Neural cell (in vitro differentiated cells): Measurements from ENCODE around the gene PRDX3. TPM values are rescaled to one million over a fixed set of nuclear protein-coding genes. Genes with fewer than 3 reads are reported as not detected.

Source experiments
- H2AFZ ChIP-seq: fragments of 200-600, 300-800 bp; sonication (generic), shearing (Covaris generic); 2 replicates; pipeline ENCODE4 v1.6.0; 2014; ENCODE audit warnings: low read depth, mild to moderate bottlenecking, antibody characterized with exemption, low read length, moderate library complexity
- H3F3A ChIP-seq: fragments of 200-600 bp; shearing (Covaris generic); 2 replicates; pipeline ENCODE4 v1.6.1; 2016; ENCODE audit warnings: mild to moderate bottlenecking, moderate library complexity, mixed read lengths, antibody characterized with exemption, low read length; ENCODE audit not compliant: insufficient read depth, poor library complexity, severe bottlenecking
- H3K27ac ChIP-seq: fragments of 200-600, 300-800 bp; sonication (generic), shearing (Covaris generic); 2 replicates; pipeline ENCODE4 v1.5.1; 2014; ENCODE audit warnings: mild to moderate bottlenecking, low read length, moderate library complexity
- H3K27me3 ChIP-seq: fragments of 300-800, 200-600 bp; sonication (generic), shearing (Covaris generic); 2 replicates; pipeline ENCODE4 v1.6.0; 2014; ENCODE audit warnings: mild to moderate bottlenecking, low read depth, low read length, moderate library complexity; ENCODE audit not compliant: insufficient read depth
- H3K36me3 ChIP-seq: fragments of 300-800, 200-600 bp; sonication (generic), shearing (Covaris generic); 2 replicates; pipeline ENCODE4 v1.5.1; 2014; ENCODE audit warnings: mild to moderate bottlenecking, antibody characterized with exemption, low read length, moderate library complexity; ENCODE audit not compliant: insufficient read depth
- H3K4me2 ChIP-seq: fragments of 300-800, 200-600 bp; sonication (generic), shearing (Covaris generic); 2 replicates; pipeline ENCODE4 v1.6.0; 2014; ENCODE audit warnings: mild to moderate bottlenecking, low read length
- H3K4me3 ChIP-seq: fragments of 300-800, 200-600 bp; sonication (generic), shearing (Covaris generic); 2 replicates; pipeline ENCODE4 v1.5.1; 2014; ENCODE audit warnings: mild to moderate bottlenecking, low read length, moderate library complexity
- H3K79me2 ChIP-seq: fragments of 200-600 bp; shearing (Covaris generic); replicated peaks from 2 replicates; pipeline ENCODE4 v1.6.0; 2014; ENCODE audit warnings: mild to moderate bottlenecking, low read length, moderate library complexity; ENCODE audit not compliant: insufficient read depth
- H3K9ac ChIP-seq: fragments of 300-800, 200-600 bp; sonication (generic), shearing (Covaris generic); 2 replicates; pipeline ENCODE4 v1.6.1; 2016; ENCODE audit warnings: mild to moderate bottlenecking, low read length, mixed read lengths
- H3K9me2 ChIP-seq: fragments of 200-600 bp; shearing (Covaris generic); 2 replicates; pipeline ENCODE4 v1.6.1; 2016; ENCODE audit warnings: mild to moderate bottlenecking, low read length, mixed read lengths; ENCODE audit not compliant: insufficient read depth
- H3K9me3 ChIP-seq: fragments of 200-600, 300-800 bp; sonication (generic), shearing (Covaris generic); 2 replicates; pipeline ENCODE4 v1.6.1; 2016; ENCODE audit warnings: mild to moderate bottlenecking, mixed run types, low read length, moderate library complexity, mixed read lengths
- H4K20me1 ChIP-seq: fragments of 200-600 bp; shearing (Covaris generic); 2 replicates; pipeline ENCODE4 v1.6.1; 2016; ENCODE audit warnings: mild to moderate bottlenecking, mixed run types; ENCODE audit not compliant: insufficient read depth
- EP300 ChIP-seq: fragments of 450-650 bp; conservative IDR thresholded peaks from 2 replicates; pipeline ENCODE4 v1.6.1; 2014; ENCODE audit warnings: antibody characterized with exemption, mild to moderate bottlenecking, moderate library complexity; ENCODE audit not compliant: poor library complexity, severe bottlenecking
- EZH2 ChIP-seq: fragments of 200-600, 300-800 bp; shearing (Covaris generic), sonication (generic); IDR thresholded peaks from 2 replicates; pipeline ENCODE4 v1.6.1; 2014; ENCODE audit warnings: antibody characterized with exemption, low read length, borderline replicate concordance, mild to moderate bottlenecking; ENCODE audit not compliant: insufficient read depth, poor library complexity, severe bottlenecking
- MXI1 ChIP-seq: fragments of 450-650 bp; conservative IDR thresholded peaks from 2 replicates; pipeline ENCODE4 v1.6.1; 2014; ENCODE audit warnings: antibody characterized with exemption, mild to moderate bottlenecking; ENCODE audit not compliant: poor library complexity, severe bottlenecking
- POLR2AphosphoS5 ChIP-seq: IDR thresholded peaks from 2 replicates; pipeline ENCODE4 v1.6.1; 2012
- RAD21 ChIP-seq: fragments of 450-650 bp; conservative IDR thresholded peaks from 2 replicates; pipeline ENCODE4 v1.6.1; 2014; ENCODE audit warnings: antibody characterized with exemption, mild to moderate bottlenecking, moderate library complexity
- SMC3 ChIP-seq: fragments of 450-650 bp; conservative IDR thresholded peaks from 2 replicates; pipeline ENCODE4 v1.6.1; 2014; ENCODE audit warnings: antibody characterized with exemption, mild to moderate bottlenecking, moderate library complexity; ENCODE audit not compliant: poor library complexity
- TAF1 ChIP-seq: IDR thresholded peaks from 2 replicates; pipeline ENCODE4 v1.6.1; 2012; ENCODE audit warnings: low read depth
- polyA plus RNA-seq: library from polyadenylated mRNA; depleted of rRNA; stranded (reverse); fragments of >200 nt; gene quantifications from 2 replicates; pipeline ENCODE4 v1.2.3, GENCODE V29; 2014
- TF ChIP-seq, protein P1 (sequence below): fragments of 450-650 bp; IDR thresholded peaks from 2 replicates; pipeline ENCODE4 v1.5.1; 2014; ENCODE audit warnings: antibody characterized with exemption, mild to moderate bottlenecking, moderate library complexity; ENCODE audit not compliant: poor library complexity, severe bottlenecking
- TF ChIP-seq, protein P2 (sequence below): IDR thresholded peaks from 2 replicates; pipeline ENCODE4 v1.6.1; 2012; ENCODE audit warnings: borderline replicate concordance

The PRDX3 gene
- polyA plus RNA-seq, 1 donor from 2014 or later, result 258 TPM

GRCh38 chr10:119216127-119216526 is 37.5 kb upstream of the PRDX3 start:
- TF ChIP-seq, protein P1, sequence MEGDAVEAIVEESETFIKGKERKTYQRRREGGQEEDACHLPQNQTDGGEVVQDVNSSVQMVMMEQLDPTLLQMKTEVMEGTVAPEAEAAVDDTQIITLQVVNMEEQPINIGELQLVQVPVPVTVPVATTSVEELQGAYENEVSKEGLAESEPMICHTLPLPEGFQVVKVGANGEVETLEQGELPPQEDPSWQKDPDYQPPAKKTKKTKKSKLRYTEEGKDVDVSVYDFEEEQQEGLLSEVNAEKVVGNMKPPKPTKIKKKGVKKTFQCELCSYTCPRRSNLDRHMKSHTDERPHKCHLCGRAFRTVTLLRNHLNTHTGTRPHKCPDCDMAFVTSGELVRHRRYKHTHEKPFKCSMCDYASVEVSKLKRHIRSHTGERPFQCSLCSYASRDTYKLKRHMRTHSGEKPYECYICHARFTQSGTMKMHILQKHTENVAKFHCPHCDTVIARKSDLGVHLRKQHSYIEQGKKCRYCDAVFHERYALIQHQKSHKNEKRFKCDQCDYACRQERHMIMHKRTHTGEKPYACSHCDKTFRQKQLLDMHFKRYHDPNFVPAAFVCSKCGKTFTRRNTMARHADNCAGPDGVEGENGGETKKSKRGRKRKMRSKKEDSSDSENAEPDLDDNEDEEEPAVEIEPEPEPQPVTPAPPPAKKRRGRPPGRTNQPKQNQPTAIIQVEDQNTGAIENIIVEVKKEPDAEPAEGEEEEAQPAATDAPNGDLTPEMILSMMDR, result no peak
- no peak for TF ChIP-seq SMC3
- no peak for TF ChIP-seq RAD21
- TF ChIP-seq POLR2AphosphoS5, result no peak
- TF ChIP-seq TAF1, result no peak
- no peak for TF ChIP-seq MXI1
- TF ChIP-seq EZH2, result no peak
- TF ChIP-seq EP300, result no peak
- TF ChIP-seq, protein P2, sequence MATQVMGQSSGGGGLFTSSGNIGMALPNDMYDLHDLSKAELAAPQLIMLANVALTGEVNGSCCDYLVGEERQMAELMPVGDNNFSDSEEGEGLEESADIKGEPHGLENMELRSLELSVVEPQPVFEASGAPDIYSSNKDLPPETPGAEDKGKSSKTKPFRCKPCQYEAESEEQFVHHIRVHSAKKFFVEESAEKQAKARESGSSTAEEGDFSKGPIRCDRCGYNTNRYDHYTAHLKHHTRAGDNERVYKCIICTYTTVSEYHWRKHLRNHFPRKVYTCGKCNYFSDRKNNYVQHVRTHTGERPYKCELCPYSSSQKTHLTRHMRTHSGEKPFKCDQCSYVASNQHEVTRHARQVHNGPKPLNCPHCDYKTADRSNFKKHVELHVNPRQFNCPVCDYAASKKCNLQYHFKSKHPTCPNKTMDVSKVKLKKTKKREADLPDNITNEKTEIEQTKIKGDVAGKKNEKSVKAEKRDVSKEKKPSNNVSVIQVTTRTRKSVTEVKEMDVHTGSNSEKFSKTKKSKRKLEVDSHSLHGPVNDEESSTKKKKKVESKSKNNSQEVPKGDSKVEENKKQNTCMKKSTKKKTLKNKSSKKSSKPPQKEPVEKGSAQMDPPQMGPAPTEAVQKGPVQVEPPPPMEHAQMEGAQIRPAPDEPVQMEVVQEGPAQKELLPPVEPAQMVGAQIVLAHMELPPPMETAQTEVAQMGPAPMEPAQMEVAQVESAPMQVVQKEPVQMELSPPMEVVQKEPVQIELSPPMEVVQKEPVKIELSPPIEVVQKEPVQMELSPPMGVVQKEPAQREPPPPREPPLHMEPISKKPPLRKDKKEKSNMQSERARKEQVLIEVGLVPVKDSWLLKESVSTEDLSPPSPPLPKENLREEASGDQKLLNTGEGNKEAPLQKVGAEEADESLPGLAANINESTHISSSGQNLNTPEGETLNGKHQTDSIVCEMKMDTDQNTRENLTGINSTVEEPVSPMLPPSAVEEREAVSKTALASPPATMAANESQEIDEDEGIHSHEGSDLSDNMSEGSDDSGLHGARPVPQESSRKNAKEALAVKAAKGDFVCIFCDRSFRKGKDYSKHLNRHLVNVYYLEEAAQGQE, result no peak
- Histone ChIP-seq H3K27me3 (no peaks in the 10 kb centered on the region), H3K9ac (no peak overlapping the region), H3K4me3 (no peak overlapping the region), H3K9me2 (no peaks in the 10 kb centered on the region), H3F3A (no peaks in the 10 kb centered on the region), H3K36me3 (no peaks in the 10 kb centered on the region), H3K79me2 (peaks cover 4% of the 10 kb centered on the region), H4K20me1 (no peaks in the 10 kb centered on the region), H3K9me3 (no peaks in the 10 kb centered on the region), H3K4me2 (no peak overlapping the region), H3K27ac (no peak overlapping the region), H2AFZ (no peak overlapping the region)

GRCh38 chr10:119215371-119215770 is 36.8 kb upstream of the PRDX3 start:
- H3K4me3 ChIP-seq, result no peak overlapping the region
- no peaks in the 10 kb centered on the region for H4K20me1 ChIP-seq

More at GRCh38 chr10:119215371-119215770, 36.8 kb upstream of the PRDX3 start:
- Histone ChIP-seq H3K9me2 (no peaks in the 10 kb centered on the region), H3K9ac (no peak overlapping the region), H3K9me3 (no peaks in the 10 kb centered on the region), H2AFZ (no peak overlapping the region), H3F3A (no peaks in the 10 kb centered on the region), H3K36me3 (no peaks in the 10 kb centered on the region), H3K4me2 (no peak overlapping the region), H3K79me2 (peaks cover 7% of the 10 kb centered on the region), H3K27ac (no peak overlapping the region), H3K27me3 (no peaks in the 10 kb centered on the region)
- TF ChIP-seq MXI1, result no peak
- TF ChIP-seq EP300, result no peak
- TF ChIP-seq, protein P1, result no peak
- no peak for TF ChIP-seq RAD21
- no peak for TF ChIP-seq TAF1
- TF ChIP-seq EZH2, result no peak
- TF ChIP-seq SMC3, result no peak
- TF ChIP-seq, protein P2, result no peak
- no peak for TF ChIP-seq POLR2AphosphoS5
